GM12878 (cell line): ENCODE measurements around the gene BARX2. TPM values are rescaled to one million over a fixed set of nuclear protein-coding genes. Genes with fewer than 3 reads are reported as not detected.
"Not testable (repeated sequence)": the region's sequence is repeated elsewhere in the genome, so short reads cannot be mapped to it uniquely, and the experiment has no call there.

Source experiments
- ATAC-seq: fragments of 200-7000 bp; cut with Tn5 transposase; 3 replicates; pipeline ENCODE4 v1.9.1; 2020; ENCODE audit warnings: mild to moderate bottlenecking, moderate library complexity
- BruUV-seq: library from RNA; stranded (reverse); fragments of 400-500 nt; replicated peaks from 2 replicates; lab custom pipeline; 2021; lab: Mats Ljungman, UMichigan
- CTCF ChIA-PET: fragments of 300-600 bp; sonication (Branson Sonifier 250); formaldehyde crosslinking; extraction: SDS; loops from one replicate; lab custom pipeline; 2021; ENCODE audit warnings: inconsistent platforms; lab: Yijun Ruan, JAX
- POLR2A ChIA-PET: fragments of 350-600 bp; formaldehyde crosslinking; extraction: SDS; loops from one replicate; lab custom pipeline; 2021; ENCODE audit warnings: inconsistent platforms; lab: Charles Lee
- RAD21 ChIA-PET: fragments of 300-600 bp; sonication (Branson Sonifier 250); formaldehyde crosslinking; loops from one replicate; lab custom pipeline; 2023; ENCODE audit warnings: antibody characterized with exemption; ENCODE audit not compliant: unreplicated experiment; lab: Charles Lee
- SMC1A ChIA-PET: fragments of 300-600 bp; sonication (Branson Sonifier 250); formaldehyde crosslinking; loops from one replicate; lab custom pipeline; 2023; ENCODE audit not compliant: unreplicated experiment, uncharacterized antibody; lab: Charles Lee
- DNase-seq: peaks from one replicate; pipeline ENCODE4 v3.0.0-alpha.2; 2011; ENCODE audit warnings: low read depth, low spot score
- FAIRE-seq: peaks from 3 replicates; lab custom pipeline; 2011; peaks lifted over from hg19 to GRCh38; lab: Jason Lieb, UNC
- H2AFZ ChIP-seq: 2 replicates; pipeline ENCODE4 v1.6.0; 2011; ENCODE audit warnings: low read depth, low read length, control low read depth; ENCODE audit not compliant: control insufficient read depth
- H3K27ac ChIP-seq: 2 replicates; pipeline ENCODE4 v1.5.1; 2011; ENCODE audit warnings: control low read depth; ENCODE audit not compliant: control insufficient read depth, insufficient read depth
- H3K27me3 ChIP-seq, 2 experiments: replicated peaks in 1 of 2; 2 replicates each; pipeline versions ENCODE4 v1.6.0 to v1.6.1; 2011; ENCODE audit warnings: low read length in 1 of 2; ENCODE audit not compliant: control insufficient read depth in 2 of 2, insufficient read depth in 2 of 2
- H3K36me3 ChIP-seq, 2 experiments: 2 replicates each; pipeline ENCODE4 v1.5.1; 2011; ENCODE audit warnings: low read length in 1 of 2; ENCODE audit not compliant: control insufficient read depth in 2 of 2, insufficient read depth in 2 of 2
- H3K4me1 ChIP-seq: 2 replicates; pipeline ENCODE4 v1.6.1; 2011; ENCODE audit warnings: mild to moderate bottlenecking, low read length, moderate library complexity, mixed read lengths; ENCODE audit not compliant: control insufficient read depth, insufficient read depth
- H3K4me2 ChIP-seq: 2 replicates; pipeline ENCODE4 v1.6.0; 2011; ENCODE audit warnings: control low read depth; ENCODE audit not compliant: control insufficient read depth, insufficient read depth
- H3K4me3 ChIP-seq: fragments of 200-600 bp; sonication (generic); 2 replicates; pipeline ENCODE4 v1.5.1; 2016
- H3K79me2 ChIP-seq: 2 replicates; pipeline ENCODE4 v1.6.0; 2011; ENCODE audit warnings: low read length; ENCODE audit not compliant: control insufficient read depth, insufficient read depth
- H3K9ac ChIP-seq: 2 replicates; pipeline ENCODE4 v1.8.0; 2011; ENCODE audit warnings: low read length, control low read depth, mixed read lengths; ENCODE audit not compliant: control insufficient read depth, insufficient read depth
- H3K9me3 ChIP-seq: replicated peaks from 3 replicates; pipeline ENCODE4 v1.5.1; 2011; ENCODE audit warnings: mild to moderate bottlenecking, low read length; ENCODE audit not compliant: control insufficient read depth, insufficient read depth
- H4K20me1 ChIP-seq: 2 replicates; pipeline ENCODE4 v1.6.0; 2011; ENCODE audit not compliant: control insufficient read depth, insufficient read depth
- HCFC1 ChIP-seq: fragments of 150-350 bp; IDR thresholded peaks from 2 replicates; pipeline ENCODE4 v1.6.1; 2014; ENCODE audit warnings: low read length
- RAD21 ChIP-seq: IDR thresholded peaks from 2 replicates; pipeline ENCODE4 v1.6.1; 2011; ENCODE audit warnings: mild to moderate bottlenecking, low read depth, low read length, moderate library complexity; ENCODE audit not compliant: insufficient read depth
- RB1 ChIP-seq: fragments of 450-650 bp; formaldehyde crosslinking; IDR thresholded peaks from 2 replicates; pipeline ENCODE4 v1.6.1; 2017; ENCODE audit warnings: mild to moderate bottlenecking, borderline replicate concordance
- SMAD5 ChIP-seq: IDR thresholded peaks from 2 replicates; pipeline ENCODE4 v1.6.1; 2016; ENCODE audit warnings: antibody characterized with exemption, low read depth
- ZNF274 ChIP-seq: IDR thresholded peaks from one replicate; pipeline ENCODE4 v1.8.0; 2011; ENCODE audit not compliant: insufficient read length, insufficient read depth
- ZSCAN29 ChIP-seq: fragments of 450-650 bp; IDR thresholded peaks from 2 replicates; pipeline ENCODE4 v1.6.1; 2017; ENCODE audit warnings: mild to moderate bottlenecking, moderate library complexity
- WGBS: methylation state at CpG from one replicate; pipeline ENCODE4 v1.1.6; 2016; ENCODE audit warnings: low lambda C conversion rate; ENCODE audit not compliant: insufficient replicate concordance, insufficient coverage; ENCODE audit errors: missing lambda C conversion rate; 5-methylcytosine and 5-hydroxymethylcytosine counted together
- in situ Hi-C: fragments of 300-500 bp; cut with MboI; formaldehyde crosslinking; loops from 9 replicates; pipeline ENCODE4 v1.14.3; 2018; ENCODE audit warnings: mixed read lengths
- intact Hi-C: fragments of 100-400 bp; cut with micrococcal nuclease; formaldehyde crosslinking; loops from one replicate; pipeline ENCODE4 v1.14.2; 2022; ENCODE audit not compliant: unreplicated experiment
- polyA plus RNA-seq, 11 experiments: library from polyadenylated mRNA; depleted of rRNA in 4 of 11; unstranded in 6 of 11; stranded (reverse) in 5 of 11; fragments of >200 nt; fragmentation: Nextera tagmentation in 4 of 11; fragmentation: Illumina TruSeq in 1 of 11; extraction: Ambion mirVana in 4 of 11; extraction: Trizol in 1 of 11; gene quantifications; 1 replicate in 1 of 11; 2 replicates in 10 of 11; pipeline versions ENCODE4 v1.2.1 to v1.2.3, GENCODE V29; 2011 to 2016; ENCODE audit warnings: inconsistent platforms in 2 of 11, missing spikeins in 2 of 11, low read depth in 1 of 11
- total RNA-seq, 4 experiments: library from RNA; depleted of rRNA in 3 of 4; stranded (reverse); fragments of >200 nt in 3 of 4; fragmentation: Illumina TruSeq in 1 of 4; extraction: Trizol in 1 of 4; gene quantifications; 2 replicates each; pipeline versions ENCODE4 v1.2.1 to v1.2.3, GENCODE V29; 2013 to 2021
- TF ChIP-seq, protein P1 (sequence below): fragments of 450-650 bp; IDR thresholded peaks from 2 replicates; pipeline ENCODE4 v1.6.1; 2018; ENCODE audit warnings: mild to moderate bottlenecking, low read depth, moderate library complexity; ENCODE audit not compliant: partially characterized antibody
- TF ChIP-seq, protein P2 (sequence below): fragments of 450-650 bp; IDR thresholded peaks from 2 replicates; pipeline ENCODE4 v1.6.1; 2017; ENCODE audit warnings: borderline replicate concordance

Gene BARX2
- total and polyA plus RNA-seq, 10 of the 15 experiments (the other 5 are each of a cell fraction or from before 2014, with no cell fraction given), result 0.07 to 0.84 TPM; not detected in 8

GRCh38 chr11:129331871-129332274 is 43.8 kb upstream of the BARX2 start (continued):
- TF ChIP-seq ZSCAN29 (no peak), ZNF274 (no peak), SMAD5 (no peak)
- TF ChIP-seq, protein P1, sequence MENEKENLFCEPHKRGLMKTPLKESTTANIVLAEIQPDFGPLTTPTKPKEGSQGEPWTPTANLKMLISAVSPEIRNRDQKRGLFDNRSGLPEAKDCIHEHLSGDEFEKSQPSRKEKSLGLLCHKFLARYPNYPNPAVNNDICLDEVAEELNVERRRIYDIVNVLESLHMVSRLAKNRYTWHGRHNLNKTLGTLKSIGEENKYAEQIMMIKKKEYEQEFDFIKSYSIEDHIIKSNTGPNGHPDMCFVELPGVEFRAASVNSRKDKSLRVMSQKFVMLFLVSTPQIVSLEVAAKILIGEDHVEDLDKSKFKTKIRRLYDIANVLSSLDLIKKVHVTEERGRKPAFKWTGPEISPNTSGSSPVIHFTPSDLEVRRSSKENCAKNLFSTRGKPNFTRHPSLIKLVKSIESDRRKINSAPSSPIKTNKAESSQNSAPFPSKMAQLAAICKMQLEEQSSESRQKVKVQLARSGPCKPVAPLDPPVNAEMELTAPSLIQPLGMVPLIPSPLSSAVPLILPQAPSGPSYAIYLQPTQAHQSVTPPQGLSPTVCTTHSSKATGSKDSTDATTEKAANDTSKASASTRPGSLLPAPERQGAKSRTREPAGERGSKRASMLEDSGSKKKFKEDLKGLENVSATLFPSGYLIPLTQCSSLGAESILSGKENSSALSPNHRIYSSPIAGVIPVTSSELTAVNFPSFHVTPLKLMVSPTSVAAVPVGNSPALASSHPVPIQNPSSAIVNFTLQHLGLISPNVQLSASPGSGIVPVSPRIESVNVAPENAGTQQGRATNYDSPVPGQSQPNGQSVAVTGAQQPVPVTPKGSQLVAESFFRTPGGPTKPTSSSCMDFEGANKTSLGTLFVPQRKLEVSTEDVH, result no peak

DNA sequence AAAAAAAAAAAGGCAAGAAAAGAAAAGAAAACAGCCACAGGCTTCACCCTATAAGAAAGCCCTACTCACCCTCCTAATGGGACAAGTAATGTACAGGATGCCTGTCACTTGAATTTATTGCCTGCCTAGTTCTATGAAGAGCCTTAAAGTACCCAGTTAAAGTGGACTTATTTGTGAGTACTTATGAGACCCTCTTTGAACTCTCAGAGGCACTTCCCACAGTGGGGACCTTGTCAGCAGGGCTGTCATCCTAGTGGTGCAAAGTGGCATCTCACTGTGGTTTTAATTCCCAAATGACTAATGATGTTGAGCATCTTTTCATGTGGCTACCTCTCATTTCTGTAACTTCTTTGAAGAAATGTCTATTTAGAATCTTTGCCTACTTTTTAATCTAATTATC is 41.8 kb upstream of the BARX2 start:
- in situ Hi-C loops, result loop anchor here (5.0 to 10.0 kb wide), 2 partner anchors 222 to 449 kb away; no protein-coding TSS in a partner anchor
- intact Hi-C loops, result loop anchor here (2.0 to 5.0 kb wide), 2 partner anchors 377 to 449 kb away; no protein-coding TSS in a partner anchor
- H3K79me2 ChIP-seq, result no peaks in the 10 kb centered on the region
- no peak overlapping the region for H3K4me2 ChIP-seq
- TF ChIP-seq, protein P2, sequence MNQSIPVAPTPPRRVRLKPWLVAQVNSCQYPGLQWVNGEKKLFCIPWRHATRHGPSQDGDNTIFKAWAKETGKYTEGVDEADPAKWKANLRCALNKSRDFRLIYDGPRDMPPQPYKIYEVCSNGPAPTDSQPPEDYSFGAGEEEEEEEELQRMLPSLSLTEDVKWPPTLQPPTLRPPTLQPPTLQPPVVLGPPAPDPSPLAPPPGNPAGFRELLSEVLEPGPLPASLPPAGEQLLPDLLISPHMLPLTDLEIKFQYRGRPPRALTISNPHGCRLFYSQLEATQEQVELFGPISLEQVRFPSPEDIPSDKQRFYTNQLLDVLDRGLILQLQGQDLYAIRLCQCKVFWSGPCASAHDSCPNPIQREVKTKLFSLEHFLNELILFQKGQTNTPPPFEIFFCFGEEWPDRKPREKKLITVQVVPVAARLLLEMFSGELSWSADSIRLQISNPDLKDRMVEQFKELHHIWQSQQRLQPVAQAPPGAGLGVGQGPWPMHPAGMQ, result no peak
- TF ChIP-seq RB1 (no peak), RAD21 (no peak), HCFC1 (no peak)
- H3K9me3 ChIP-seq, result no peaks in the 10 kb centered on the region
- FAIRE-seq (no peak), ATAC-seq (peak; percentile 27; the same call in 1 of the 3 replicates), DNase-seq (no peak)
- BruUV-seq, result no TSS peak
- RAD21 ChIA-PET, result no interaction called here
- H3K4me1 ChIP-seq, result no peaks in the 10 kb centered on the region
- no peak overlapping the region for H3K4me3 ChIP-seq
- H3K9ac ChIP-seq, result no peak overlapping the region
- H3K27ac ChIP-seq, result no peak overlapping the region
- no peaks in the 10 kb centered on the region for H4K20me1 ChIP-seq
- no peak overlapping the region for H2AFZ ChIP-seq
- SMC1A ChIA-PET, result interaction anchor here (0.8 to 1.4 kb wide), 3 partner anchors 15 to 447 kb away, joined by 3 to 4 read pairs (median 3); no protein-coding TSS in a partner anchor
- no peaks in the 10 kb centered on the region for H3K36me3 ChIP-seq
- CTCF ChIA-PET, result interaction anchor here (1.1 to 4.7 kb wide), 5 partner anchors 15 to 449 kb away, joined by 3 to 47 read pairs (median 6); no protein-coding TSS in a partner anchor
- POLR2A ChIA-PET, result no interaction called here
- no peaks in the 10 kb centered on the region for H3K27me3 ChIP-seq

DNA sequence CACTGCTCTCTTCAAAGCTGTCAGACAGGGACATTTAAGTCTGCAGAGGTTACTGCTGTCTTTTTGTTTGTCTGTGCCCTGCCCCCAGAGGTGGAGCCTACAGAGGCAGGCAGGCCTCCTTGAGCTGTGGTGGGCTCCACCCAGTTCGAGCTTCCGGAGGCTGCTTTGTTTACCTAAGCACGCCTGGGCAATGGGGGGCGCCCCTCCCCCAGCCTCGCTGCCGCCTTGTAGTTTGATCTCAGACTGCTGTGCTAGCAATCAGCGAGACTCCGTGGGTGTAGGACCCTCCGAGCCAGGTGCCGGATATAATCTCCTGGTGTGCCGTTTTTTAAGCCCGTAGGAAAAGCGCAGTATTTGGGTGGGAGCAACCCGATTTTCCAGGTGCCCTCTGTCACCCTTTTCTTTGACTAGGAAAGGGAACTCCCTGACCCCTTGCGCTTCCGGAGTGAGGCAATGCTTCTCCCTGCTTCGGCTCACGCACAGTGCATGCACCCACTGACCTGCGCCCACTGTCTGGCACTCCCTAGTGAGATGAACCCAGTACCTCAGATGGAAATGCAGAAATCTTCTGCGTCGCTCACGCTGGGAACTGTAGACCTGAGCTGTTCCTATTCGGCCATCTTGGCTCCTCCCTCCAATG is 31.2 kb upstream of the BARX2 start:
- RAD21 ChIA-PET, H2AFZ ChIP-seq, H3K4me2 ChIP-seq, H4K20me1 ChIP-seq, H3K4me1 ChIP-seq, H3K27ac ChIP-seq, H3K9ac ChIP-seq, BruUV-seq, intact Hi-C loops, in situ Hi-C loops, SMC1A ChIA-PET, DNase-seq, CTCF ChIA-PET, H3K36me3 ChIP-seq, H3K4me3 ChIP-seq, H3K9me3 ChIP-seq, FAIRE-seq, H3K27me3 ChIP-seq, POLR2A ChIA-PET, H3K79me2 ChIP-seq, ATAC-seq: not testable (repeated sequence)
- 48% methylated on average over 23 of the region's 23 CpGs for WGBS
